COR-L47 (cell line): ENCODE results near the gene EPB41L3.
"Not testable (repeated sequence)": the region's sequence is repeated elsewhere in the genome, so short reads cannot be mapped to it uniquely, and the experiment has no call there.

Source experiments
- DNase-seq: peaks from one replicate; lab custom pipeline; 2025; lab: John Stamatoyannopoulos, UW

EPB41L3 gene

DNA sequence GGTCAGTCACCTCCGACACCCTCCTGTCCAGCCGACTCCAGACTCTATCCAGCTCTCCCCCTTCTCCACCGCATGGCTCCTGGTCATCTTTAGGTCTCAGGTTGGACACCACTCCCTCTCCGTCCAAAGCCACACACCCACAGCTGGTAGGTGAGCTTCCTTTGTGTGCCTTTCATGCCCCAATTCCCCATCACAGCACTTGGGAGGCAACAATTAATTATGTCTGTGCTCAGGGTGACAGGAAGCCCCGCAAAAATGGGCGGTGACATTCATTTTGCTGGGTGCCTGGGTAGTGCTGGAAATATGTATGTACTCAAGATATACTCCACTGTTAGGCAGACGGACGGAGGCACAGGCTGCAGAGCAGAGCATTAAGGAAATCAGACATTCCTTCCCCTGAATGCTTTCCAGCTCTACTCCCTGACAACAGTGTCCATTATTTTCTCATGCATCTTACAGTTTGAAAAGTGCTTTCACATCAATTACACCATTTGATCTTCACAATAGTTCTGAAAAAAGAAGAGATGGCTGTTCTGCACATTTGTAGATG, 13.1 kb downstream of the EPB41L3 start:
- no peak for DNase-seq

DNA sequence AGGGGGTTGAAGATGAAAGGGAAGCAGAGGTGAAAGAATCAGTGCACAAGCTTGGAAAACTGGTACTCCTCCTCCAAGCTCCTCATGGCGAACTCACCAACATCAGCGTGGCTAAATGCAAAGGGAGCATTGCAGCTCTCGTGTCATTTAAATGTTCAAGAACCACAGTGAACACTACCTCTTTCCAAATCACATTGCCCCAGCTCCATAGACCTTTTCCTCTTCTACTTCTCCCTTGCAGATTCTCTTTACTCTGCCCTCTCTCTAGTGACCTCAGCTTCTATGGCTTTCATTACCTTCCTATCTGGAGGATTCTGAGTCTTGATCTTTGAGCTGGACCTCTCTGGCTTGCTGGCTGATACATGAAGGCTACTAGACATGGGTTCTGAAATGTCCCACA, 14.3 kb downstream of the EPB41L3 start:
- no peak for DNase-seq

DNA sequence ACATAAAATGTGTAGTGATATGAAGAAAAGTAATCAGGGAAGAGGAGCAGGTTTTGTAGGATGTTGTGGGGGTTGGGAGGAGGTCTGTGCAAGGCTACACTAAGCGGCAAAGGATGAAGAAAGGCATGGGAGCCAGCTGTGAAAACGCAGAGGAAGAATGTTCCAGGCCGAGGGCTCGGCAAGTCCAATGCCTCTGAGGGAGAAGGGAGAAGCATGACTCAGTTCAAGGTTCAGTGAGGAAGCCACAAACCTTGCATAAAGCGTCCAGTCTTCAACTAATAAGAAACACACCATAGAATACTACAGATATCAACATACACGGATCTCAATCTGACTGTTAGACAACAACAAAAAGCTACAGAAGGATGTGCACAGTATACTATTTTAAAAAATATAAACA, 16.2 kb downstream of the EPB41L3 start:
- no peak for DNase-seq

DNA sequence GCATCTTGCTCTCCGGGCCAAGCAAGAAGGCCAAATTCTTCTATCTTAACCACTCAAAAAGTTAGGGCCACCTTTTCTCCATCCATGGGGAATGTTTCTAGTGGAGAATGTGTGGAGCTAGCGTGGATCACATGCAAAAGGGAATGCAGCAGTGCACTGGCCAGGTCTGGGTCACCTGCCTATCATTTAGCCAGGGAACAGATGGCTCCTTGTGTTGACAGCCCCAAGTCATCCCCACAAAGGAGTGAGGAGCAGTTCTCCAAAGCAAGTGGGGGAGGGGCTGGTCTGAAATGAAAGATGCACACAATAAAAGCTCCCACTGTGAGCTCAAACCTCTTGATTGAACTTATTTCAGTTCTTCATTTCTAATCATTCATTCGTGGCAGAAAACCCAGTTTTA, 19.1 kb downstream of the EPB41L3 start:
- no peak for DNase-seq

DNA sequence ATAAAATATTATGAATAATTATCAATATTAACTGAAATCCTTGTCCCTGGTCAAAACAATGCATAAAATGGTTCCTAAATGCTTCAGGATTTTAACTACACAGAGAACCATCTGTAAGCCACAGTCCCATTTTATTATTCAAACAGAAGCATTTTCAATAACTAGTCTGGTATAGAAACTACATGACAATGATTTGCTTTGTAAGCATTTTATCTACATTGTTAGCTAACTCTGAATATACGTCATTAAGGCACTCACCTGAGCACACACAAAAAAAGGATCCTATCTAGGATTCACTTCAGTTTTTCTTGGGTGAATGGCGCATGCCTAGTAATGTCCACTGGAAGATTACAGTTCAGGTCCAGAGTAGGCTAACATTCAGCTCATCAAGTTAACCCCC, 22.8 kb downstream of the EPB41L3 start:
- no peak for DNase-seq

DNA sequence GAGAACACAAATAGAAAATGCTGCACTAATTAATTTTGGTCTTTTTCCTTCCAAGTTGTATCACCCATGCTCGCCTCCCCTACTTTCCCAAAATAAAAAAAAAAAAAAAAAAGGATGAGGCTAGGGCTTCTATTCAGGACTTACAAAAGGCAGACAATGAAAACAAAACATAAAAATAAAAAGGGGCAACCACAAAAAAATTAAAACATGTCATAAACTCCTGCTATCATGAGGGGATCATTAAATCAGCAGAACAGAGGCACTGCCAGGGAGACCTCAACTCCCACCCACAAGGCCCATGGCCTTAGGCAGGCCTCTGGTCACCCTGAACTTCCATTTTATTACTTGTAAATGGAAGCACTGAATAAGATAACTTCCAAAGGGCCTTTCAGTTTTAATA, 23.3 kb downstream of the EPB41L3 start:
- no peak for DNase-seq

DNA sequence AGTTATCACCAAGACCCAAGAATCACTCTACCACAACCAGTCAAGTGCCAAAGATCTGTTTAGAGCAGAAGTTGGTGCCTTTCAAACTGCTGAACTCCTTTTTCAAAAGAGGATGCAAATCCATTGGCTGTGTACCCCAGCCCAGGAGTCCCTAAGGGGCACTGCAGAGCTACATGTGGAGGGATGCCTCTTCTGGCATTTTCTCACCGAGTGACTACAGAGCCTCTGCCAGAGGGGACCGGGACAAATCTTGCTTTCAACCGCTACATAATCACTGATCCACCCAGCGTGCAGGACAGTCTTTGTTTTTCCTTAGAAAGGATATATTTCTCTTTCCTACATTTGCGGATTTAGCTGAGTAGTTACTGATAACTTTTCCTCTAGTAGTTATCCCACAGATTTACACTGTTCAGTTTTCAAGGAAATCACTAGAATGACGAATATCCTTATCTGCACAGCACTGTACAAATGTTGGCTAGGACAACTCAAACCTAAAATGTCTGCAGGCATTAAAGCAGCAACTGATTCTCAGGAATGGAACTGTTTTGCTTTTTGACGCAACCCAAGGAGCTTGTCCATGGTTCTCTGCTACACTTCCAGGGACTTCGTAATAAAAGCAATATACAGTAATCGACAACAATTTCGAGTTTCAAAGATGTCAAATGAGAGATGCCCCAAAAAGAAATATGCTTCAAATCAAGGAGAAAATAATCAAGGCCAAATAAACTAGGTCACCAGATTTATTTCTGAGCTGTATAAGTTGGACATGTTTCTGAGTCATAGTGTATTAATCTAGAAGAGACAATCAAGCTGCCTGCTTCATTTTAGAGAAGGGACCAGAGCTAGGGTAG, 24.1 kb downstream of the EPB41L3 start:
- DNase-seq: no peak

DNA sequence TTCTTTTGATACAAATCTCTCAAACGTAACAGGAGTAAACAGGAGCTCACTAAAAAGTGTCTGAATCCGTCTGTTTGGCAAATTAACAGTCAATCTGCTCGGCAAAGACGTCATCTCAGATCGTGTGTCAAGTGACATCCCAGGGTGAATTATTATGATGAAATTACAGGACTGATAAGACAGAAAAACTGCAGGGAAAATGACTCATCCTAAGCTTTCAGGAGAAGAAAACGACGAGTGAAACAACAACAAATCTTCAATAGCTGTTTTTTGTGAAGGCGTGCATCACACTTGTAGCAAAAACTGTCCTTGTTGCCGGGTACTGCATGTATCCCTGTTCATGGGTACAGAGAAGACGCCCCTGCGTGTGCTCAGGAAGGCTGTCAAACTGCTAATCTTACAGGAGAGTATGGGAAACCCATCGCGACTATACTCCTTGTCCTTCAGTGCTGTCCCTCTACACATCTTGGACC, 24.9 kb downstream of the EPB41L3 start:
- no peak for DNase-seq

DNA sequence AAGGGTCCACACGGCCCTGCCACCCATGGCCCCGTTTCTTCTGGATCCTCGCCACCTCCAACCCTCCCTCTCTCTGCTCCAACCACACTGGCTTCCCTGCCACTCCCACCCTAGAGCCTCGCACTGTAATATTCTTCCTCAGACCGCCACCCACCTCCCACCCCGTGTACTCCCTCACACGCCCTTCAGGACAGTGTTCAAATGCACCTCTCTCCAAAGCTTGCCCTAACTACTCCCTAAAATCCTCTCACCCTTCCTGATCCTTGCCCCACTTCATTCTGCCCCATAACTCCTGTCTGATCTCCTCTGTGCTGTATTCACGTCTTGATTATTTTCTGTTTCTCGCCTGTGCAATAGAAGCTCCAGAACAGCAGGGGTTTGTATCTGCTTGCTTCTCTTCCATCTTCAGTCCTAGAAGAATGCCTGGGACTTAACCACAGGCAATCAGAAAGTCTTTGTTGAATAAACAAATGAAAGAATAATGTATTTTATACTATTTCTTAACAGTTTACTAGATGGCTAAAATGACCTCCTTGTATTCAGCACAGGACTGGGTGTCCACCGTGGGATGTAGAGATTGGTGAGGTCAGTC, 25.5 kb downstream of the EPB41L3 start:
- DNase-seq: no peak

DNA sequence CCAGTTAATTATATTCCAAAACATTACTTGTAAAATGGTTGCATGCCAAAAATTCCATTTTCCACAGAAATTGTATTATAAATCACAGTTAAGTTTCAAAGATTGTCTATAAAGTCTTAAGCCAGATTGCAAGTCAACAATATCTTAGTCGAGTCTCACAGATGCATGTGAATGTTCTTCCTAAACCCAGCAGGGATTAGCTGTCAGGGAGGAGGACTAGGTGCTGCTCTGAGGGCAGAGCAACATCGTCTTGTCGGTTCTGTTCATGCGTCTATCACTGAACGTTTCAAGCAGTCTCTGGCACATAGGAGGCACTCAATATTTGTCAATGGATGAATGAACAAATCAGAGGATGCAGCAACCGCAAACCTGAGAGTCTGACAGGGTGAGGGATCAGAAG, 27.0 kb downstream of the EPB41L3 start:
- no peak for DNase-seq

DNA sequence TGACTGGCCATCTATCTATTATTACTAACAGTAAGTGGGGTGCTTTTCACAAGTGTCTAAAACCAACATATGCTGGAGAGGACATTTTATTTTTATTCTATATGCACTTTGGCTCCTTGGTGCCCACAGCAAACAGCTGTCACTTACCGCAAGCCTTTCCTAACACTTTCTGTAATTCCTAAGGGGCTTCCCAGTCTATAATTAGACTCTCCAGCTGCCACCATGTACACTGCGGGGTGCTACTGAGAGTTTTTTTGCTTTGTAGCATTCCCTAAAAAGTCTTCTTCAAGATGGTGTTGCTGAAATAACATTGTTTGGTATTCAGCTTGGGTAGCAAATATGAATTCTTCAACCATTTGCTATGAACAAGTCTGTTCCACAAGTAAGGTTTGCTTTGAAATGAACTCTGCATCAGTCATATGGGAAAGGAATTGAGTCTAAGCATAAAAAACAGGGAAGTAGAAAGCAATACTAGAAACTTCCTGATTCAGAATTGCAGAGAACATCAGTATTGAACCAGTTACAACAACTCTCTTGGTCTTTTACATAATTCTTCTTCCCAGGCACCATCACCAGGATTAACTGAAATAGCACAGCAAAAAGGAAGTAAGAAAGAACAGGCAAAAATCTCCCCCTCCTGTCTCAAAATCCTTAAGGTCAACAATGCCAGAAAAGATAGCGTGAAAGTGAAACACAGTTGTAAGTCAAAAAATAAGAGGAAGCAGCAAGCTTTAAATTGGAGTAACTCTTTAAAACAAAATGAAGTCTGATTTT, 28.6 kb downstream of the EPB41L3 start:
- DNase-seq: no peak

DNA sequence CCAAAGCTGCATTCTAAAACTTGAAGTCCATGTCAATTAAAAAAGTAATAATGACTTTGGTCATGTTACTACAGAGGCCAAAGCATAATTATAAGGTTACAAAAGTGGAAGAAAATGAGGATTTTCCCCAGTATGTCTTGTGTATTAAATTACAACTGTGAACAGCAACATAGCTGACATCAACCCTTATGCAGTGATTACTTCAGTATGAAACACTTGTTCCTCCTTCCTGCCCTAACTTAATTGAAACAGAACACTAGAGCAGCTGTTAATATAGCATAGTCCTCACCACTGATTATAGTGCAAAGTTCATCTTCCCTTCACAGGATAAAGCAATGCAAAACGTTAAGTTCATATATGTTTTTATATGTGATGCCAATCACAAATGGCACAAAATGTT, 29.9 kb downstream of the EPB41L3 start:
- no peak for DNase-seq

DNA sequence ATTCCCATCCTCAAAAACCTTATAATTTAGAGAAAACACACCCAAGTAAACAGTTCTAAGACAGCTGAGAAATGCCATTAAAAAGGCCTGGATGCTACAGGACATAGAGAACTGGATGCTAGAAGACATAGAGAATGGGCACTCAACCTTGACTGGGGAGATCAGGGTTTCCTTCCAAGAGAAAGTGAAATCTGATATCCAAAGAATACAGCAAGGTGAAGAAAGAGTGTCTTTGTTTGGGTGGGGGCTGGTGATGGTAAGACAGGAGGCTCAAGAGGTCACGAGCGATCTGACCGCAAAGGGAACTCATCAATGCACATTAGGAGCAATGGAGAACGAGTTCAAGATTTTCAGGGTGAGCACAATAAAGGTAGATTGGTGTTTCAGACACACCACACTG, 31.6 kb downstream of the EPB41L3 start:
- DNase-seq: no peak

DNA sequence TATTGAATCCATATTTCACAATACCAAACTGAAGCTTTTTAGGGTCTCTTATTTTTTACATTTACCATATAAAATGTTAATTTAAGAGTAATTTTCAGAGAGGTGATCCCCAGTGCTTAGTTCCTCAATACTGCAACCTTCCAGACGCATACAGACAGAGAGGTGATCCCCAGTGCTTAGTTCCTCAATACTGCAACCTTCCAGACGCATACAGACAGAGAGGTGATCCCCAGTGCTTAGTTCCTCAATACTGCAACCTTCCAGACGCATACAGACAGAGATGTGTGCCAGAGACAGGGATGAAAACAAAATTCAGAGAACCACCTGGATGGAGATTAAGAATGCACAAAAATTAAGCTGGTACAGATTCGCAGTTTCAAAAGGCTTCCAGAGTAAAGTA, 32.3 kb downstream of the EPB41L3 start:
- DNase-seq: not testable (repeated sequence)

DNA sequence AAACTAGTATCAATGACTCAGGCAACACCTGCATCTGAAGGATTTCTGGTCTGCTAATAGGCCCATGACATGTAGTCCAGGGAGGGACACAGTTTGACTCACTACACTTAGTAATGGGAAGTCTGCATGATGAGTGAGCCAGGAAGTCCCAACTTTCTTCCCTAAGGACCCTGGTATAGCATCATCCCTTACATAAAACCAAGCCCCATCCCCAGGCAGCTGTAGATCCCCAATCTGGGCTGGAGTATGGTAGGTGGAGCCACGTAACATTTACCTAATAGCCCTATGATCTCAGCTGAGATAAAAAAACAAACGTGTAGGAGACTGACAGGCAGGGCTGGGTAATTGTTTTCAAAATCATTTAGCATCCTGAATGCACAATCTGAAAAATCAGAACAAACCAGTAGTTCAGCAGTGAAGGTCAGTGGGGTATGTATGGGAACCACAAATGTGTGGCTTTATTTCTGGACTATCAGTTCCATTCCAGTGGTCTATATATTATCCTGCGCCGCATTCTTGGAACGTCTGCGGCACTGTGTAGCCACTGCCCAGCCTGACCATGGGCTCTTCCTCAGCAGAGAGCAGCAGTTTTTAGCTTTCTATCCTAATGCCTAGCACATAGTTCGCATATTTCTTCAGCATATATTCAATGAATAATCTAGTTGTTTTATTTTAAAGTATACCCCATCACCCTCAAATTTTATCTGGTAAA, 33.5 kb downstream of the EPB41L3 start:
- DNase-seq: no peak

DNA sequence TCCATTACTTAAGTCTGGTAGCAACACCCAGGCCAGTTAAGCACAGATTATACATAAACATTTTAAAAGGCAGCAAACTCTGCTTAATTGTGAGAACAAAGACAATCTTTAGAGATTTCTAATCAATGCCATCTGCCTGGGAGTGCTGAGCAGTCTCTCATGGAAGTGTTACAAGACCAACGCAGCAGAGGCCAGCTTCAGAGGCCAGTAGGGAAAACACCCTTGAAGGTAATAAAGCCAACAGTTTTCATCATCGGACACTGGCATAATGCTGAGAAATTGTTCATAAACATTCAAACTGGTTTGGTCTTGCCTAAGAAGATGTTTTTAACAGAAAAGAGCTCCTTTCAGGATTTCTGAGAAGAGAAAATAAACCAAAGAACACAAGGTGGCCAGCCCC, 35.0 kb downstream of the EPB41L3 start:
- no peak for DNase-seq

DNA sequence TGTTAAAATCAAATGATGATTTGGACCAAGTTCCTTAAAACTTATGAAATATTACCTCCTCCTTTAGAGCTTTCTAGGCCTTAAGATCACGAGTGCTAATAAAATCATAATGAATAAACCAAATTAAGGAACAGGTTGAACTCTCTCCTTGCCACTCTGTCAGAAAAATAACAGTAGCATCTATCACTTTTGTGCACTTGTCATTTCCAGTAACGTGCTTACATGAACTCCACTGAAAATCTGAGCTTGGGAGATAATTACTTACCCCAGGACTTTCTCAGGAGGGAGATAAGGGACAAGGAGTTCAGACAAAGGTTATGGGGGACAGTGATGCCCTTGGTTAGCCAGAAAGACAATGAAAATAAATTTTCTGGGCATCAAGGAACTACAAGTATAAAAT, 36.0 kb downstream of the EPB41L3 start:
- no peak for DNase-seq

DNA sequence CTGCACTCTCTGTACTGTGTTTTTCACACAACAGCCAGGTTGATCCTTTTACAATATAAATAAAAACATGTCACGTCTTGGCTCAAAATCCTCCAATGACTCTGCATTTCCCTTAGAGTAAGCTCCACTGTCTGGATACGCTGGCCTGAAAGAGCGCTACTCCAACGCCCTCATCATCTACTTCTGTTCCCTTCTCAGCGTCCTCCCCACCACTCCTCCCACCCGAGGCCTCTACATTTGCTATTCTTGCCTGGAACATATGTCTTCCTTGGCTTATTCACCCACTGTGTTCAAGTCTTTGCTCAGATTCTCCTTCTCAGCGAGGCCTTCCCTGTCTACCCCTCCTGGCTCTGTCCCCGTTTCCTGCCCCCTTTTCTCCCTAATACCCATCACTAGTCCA, 37.6 kb downstream of the EPB41L3 start:
- DNase-seq: no peak

DNA sequence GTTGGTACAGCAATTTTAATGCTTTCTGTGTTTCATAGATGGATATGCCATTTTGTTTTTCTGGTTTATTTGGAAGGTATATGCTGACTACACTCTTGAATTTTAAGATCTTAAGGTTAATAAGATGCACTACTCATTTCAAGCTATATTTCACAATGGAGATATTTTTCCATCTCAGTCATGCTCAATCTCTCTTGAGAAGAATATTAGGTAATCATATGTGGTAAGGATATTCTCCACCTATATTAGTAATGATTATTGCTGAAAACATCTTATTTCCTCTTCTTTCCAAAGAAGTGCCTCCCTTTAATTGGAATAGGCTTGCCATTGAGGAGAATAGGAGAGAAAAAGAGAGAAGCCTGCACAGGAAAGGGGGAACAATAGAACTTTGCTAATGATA, 40.1 kb downstream of the EPB41L3 start:
- DNase-seq: no peak

DNA sequence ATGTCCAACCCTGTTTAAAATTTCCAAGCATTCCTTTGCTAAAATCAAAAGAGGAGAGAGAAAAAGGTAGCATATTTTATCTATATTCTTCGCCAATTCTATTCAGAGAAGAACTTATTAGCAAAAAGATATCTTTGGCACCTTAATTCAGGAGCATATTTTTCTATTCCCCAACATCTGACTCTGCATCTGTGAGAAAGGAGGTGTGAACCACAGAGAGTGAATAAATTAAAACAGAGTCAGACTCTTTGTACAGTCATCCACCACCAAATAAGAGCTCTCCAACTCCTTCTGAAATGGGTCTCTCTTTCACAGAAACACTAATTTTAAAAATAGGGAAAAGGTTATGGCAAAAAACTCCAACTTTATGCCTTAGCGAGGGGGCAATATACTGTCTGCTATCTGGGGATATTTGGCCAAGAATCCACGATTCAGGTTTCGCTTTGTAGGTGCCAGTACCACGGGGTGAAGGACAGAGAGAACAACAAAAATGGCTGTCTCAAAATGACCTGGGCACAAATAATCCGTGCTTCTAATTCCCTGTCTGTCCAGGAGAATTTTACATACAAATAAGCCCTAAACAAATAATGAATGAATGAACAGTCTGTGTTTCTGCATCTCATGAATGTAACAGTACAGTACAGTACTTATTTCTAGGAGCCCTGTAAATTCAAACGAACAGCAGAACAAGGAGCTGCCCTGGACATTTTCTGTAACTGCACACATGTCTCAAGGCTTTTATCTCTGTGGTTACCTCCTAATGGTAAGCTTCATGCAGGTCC, 43.4 kb downstream of the EPB41L3 start:
- no peak for DNase-seq

DNA sequence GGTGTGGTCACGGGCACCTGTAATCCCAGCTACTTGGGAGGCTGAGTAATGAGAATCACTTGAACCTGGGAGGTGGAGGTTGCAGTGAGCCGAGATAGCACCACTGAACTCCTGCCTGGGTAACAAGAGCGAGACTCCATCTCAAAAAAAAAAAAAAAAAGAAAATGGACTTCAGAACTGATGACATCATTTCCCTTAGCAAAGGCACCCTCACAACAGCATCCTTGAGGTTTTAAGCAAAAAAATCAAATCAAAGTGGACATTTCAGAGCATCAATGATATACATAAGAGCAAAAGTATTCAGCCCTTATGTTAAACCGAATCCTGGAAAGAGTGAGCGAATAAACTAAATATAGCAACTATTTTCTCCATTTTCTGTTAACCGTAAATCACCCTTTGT, 45.3 kb downstream of the EPB41L3 start:
- no peak for DNase-seq
